HG02798 (cell line): ENCODE results near the gene DDX5.

Experiments used
- ATAC-seq: cut with Tn5 transposase; IDR thresholded peaks from one replicate; pipeline ENCODE4 v1.9.1; 2021; ENCODE audit warnings: mild to moderate bottlenecking; ENCODE audit not compliant: unreplicated experiment, poor library complexity

DDX5 gene

GRCh38 chr17:64509179-64509578 lies 3.1 kb upstream of the DDX5 start:
- ATAC-seq: no peak

GRCh38 chr17:64508683-64509082 lies 2.6 kb upstream of the DDX5 start:
- ATAC-seq: no peak

GRCh38 chr17:64507413-64507782 lies 1.3 kb upstream of the DDX5 start:
- no peak for ATAC-seq

GRCh38 chr17:64506576-64507412 lies 705 bp upstream of the DDX5 start, which contains the start of gene CEP95:
Gene CEP95 (plus strand): TSS chr17:64506977. CDS start chr17:64507098, 121 bp downstream.
- peak; percentile 67 for ATAC-seq

- ATAC-seq: peak; percentile 25
Measured at GRCh38 chr17:64505340-64506200, 519 bp downstream of the DDX5 start.

GRCh38 chr17:64504769-64505339 lies 1.2 kb downstream of the DDX5 start:
- ATAC-seq: no peak

GRCh38 chr17:64503821-64504768 lies 2.0 kb downstream of the DDX5 start:
- ATAC-seq: no peak

GRCh38 chr17:64503341-64503740 lies 2.7 kb downstream of the DDX5 start:
- no peak for ATAC-seq

GRCh38 chr17:64502809-64503208 lies 3.3 kb downstream of the DDX5 start:
- no peak for ATAC-seq

- no peak for ATAC-seq
Measured at GRCh38 chr17:64502021-64502420, 4.1 kb downstream of the DDX5 start.

GRCh38 chr17:64500862-64501765 lies 5.0 kb downstream of the DDX5 start:
- ATAC-seq: no peak

- ATAC-seq: no peak
Measured at GRCh38 chr17:64500487-64500859, 5.6 kb downstream of the DDX5 start.

- no peak for ATAC-seq
Measured at GRCh38 chr17:64499805-64500486, 6.1 kb downstream of the DDX5 start.

- ATAC-seq: no peak
Measured at GRCh38 chr17:64498308-64499203, 7.5 kb downstream of the DDX5 start.

- ATAC-seq: no peak
Measured at GRCh38 chr17:64497565-64498035, 8.5 kb downstream of the DDX5 start.

- peak; percentile 91 for ATAC-seq
Measured at GRCh38 chr17:64496786-64497564, 9.1 kb downstream of the DDX5 start, which contains the start of gene POLG2. Gene POLG2 (minus strand): TSS chr17:64497054. CDS start chr17:64496968, 86 bp downstream.
